B cell (primary cell): Measurements from ENCODE around the gene CACNA1H. TPM values are rescaled to one million over a fixed set of nuclear protein-coding genes. Genes with fewer than 3 reads are reported as not detected.
"Not testable (repeated sequence)": the region's sequence is repeated elsewhere in the genome, so short reads cannot be mapped to it uniquely, and the experiment has no call there.

Source experiments
- ATAC-seq: fragments of 200-7000 bp; cut with Tn5 transposase; one replicate; pipeline ENCODE4 v1.10.0; 2021; ENCODE audit warnings: low read depth, mild to moderate bottlenecking, moderate number of reproducible peaks, moderate library complexity
- CTCF ChIA-PET: fragments of 350-600 bp; sonication (Branson Sonifier 250); formaldehyde crosslinking; loops from one replicate; lab custom pipeline; 2021; ENCODE audit warnings: antibody characterized with exemption, inconsistent platforms; lab: Charles Lee
- POLR2A ChIA-PET: fragments of 350-600 bp; sonication (Branson Sonifier 250); formaldehyde crosslinking; loops from one replicate; lab custom pipeline; 2021; ENCODE audit warnings: antibody characterized with exemption; lab: Charles Lee
- DNase-seq: peaks from one replicate; pipeline ENCODE4 v3.0.0; 2013
- H2AFZ ChIP-seq: 2 replicates; pipeline ENCODE4 v1.6.1; 2012; ENCODE audit warnings: mild to moderate bottlenecking, low read depth, low read length; ENCODE audit not compliant: insufficient read depth, poor library complexity, severe bottlenecking
- H3K27ac ChIP-seq, 2 donors: 1 replicate in 1 of 2; 2 replicates in 1 of 2; pipeline ENCODE4 v1.5.1; 2012 to 2013; ENCODE audit warnings: low read length in 2 of 2, mild to moderate bottlenecking in 2 of 2, moderate library complexity in 1 of 2
- H3K27me3 ChIP-seq, 4 experiments: fragments of 200-600 bp in 1 of 4; sonication (generic) in 1 of 4; replicated peaks in 1 of 4; 1 replicate in 2 of 4; 2 replicates in 2 of 4; pipeline versions ENCODE4 v1.6.1 to v1.7.0; 2013 to 2016; ENCODE audit warnings: low read length in 3 of 4, mild to moderate bottlenecking in 2 of 4, mixed read lengths in 1 of 4, moderate library complexity in 1 of 4; ENCODE audit not compliant: insufficient read depth in 4 of 4, control insufficient read depth in 3 of 4; ENCODE audit errors: control extremely low read depth in 1 of 4
- H3K36me3 ChIP-seq, 2 experiments: replicated peaks in 1 of 2; 1 replicate in 1 of 2; 2 replicates in 1 of 2; pipeline versions ENCODE4 v1.6.1 to v1.7.1; 2013; ENCODE audit warnings: low read length in 1 of 2; ENCODE audit not compliant: insufficient read depth in 2 of 2, control insufficient read depth in 1 of 2; ENCODE audit errors: control extremely low read depth in 1 of 2, extremely low read depth in 1 of 2
- H3K4me1 ChIP-seq, 2 donors: fragments of 200-600 bp in 1 of 2; sonication (generic) in 1 of 2; 1 replicate in 1 of 2; 2 replicates in 1 of 2; pipeline versions ENCODE4 v1.5.1 to v1.6.1; 2013 to 2017; ENCODE audit warnings: low read length in 2 of 2; ENCODE audit not compliant: control insufficient read depth in 2 of 2, insufficient read depth in 2 of 2
- H3K4me2 ChIP-seq: replicated peaks from 2 replicates; pipeline ENCODE3; 2012; ENCODE audit warnings: mild to moderate bottlenecking, low read depth, low read length; ENCODE audit not compliant: poor library complexity, severe bottlenecking
- H3K4me3 ChIP-seq, 5 experiments: fragments of 200-600 bp in 1 of 5; sonication (generic) in 1 of 5; 1 replicate in 3 of 5; 2 replicates in 2 of 5; pipeline versions ENCODE4 v1.5.1 to v1.7.0; 2011 to 2016; ENCODE audit warnings: low read length in 4 of 5, mild to moderate bottlenecking in 4 of 5, low read depth in 2 of 5, control low read depth in 1 of 5, moderate library complexity in 1 of 5; ENCODE audit not compliant: insufficient read depth in 1 of 5; ENCODE audit errors: control extremely low read depth in 1 of 5, extremely low read depth in 1 of 5
- H3K79me2 ChIP-seq: fragments of 200-600 bp; sonication (generic); one replicate; pipeline ENCODE4 v1.6.0; 2016; ENCODE audit warnings: low read length; ENCODE audit not compliant: control insufficient read depth, insufficient read depth
- H3K9ac ChIP-seq: fragments of 200-600 bp; sonication (generic); 2 replicates; pipeline ENCODE4 v1.6.1; 2017; ENCODE audit warnings: mild to moderate bottlenecking, low read length, moderate library complexity
- H3K9me3 ChIP-seq, 3 donors: one replicate each; pipeline versions ENCODE4 v1.6.1 to v1.7.1; 2013; ENCODE audit warnings: low read length in 2 of 3; ENCODE audit not compliant: control insufficient read depth in 2 of 3, insufficient read depth in 1 of 3; ENCODE audit errors: control extremely low read depth in 1 of 3
- H4K20me1 ChIP-seq: 2 replicates; pipeline ENCODE4 v1.6.0; 2012; ENCODE audit warnings: mild to moderate bottlenecking, low read length; ENCODE audit not compliant: insufficient read depth, control insufficient read depth, poor library complexity, severe bottlenecking
- H3K27ac Mint-ChIP-seq: one replicate; pipeline ENCODE4 v1.8.0; 2021; ENCODE audit warnings: mixed read lengths
- H3K27me3 Mint-ChIP-seq: one replicate; pipeline ENCODE4 v1.8.0; 2021; ENCODE audit warnings: mixed read lengths
- H3K4me1 Mint-ChIP-seq: one replicate; pipeline ENCODE4 v1.8.0; 2021; ENCODE audit warnings: mixed read lengths
- H3K4me3 Mint-ChIP-seq: one replicate; pipeline ENCODE4 v1.8.0; 2021; ENCODE audit warnings: mixed read lengths
- H3K9me3 Mint-ChIP-seq: one replicate; pipeline ENCODE4 v1.8.0; 2022; ENCODE audit warnings: mixed read lengths; ENCODE audit not compliant: insufficient read depth
- WGBS: methylation state at CpG from one replicate; pipeline ENCODE4 v1.1.5; 2013; ENCODE audit warnings: missing lambda C conversion rate; ENCODE audit not compliant: insufficient coverage; 5-methylcytosine and 5-hydroxymethylcytosine counted together
- intact Hi-C: fragments of 100-400 bp; cut with micrococcal nuclease; formaldehyde crosslinking; loops from one replicate; pipeline ENCODE4 v1.10.0; 2022
- polyA plus RNA-seq: library from polyadenylated mRNA; depleted of rRNA; stranded (reverse); fragments of >200 nt; gene quantifications from 2 replicates; pipeline ENCODE4 v1.2.3, GENCODE V29; 2012
- total RNA-seq, 2 donors: library from RNA; stranded (reverse); fragments of 120-200 nt in 1 of 2; gene quantifications; 1 replicate in 1 of 2; 2 replicates in 1 of 2; pipeline versions ENCODE4 v1.2.3 to v1.2.4, GENCODE V29; 2013 to 2022

Gene CACNA1H
- total and polyA plus RNA-seq, 2 donors (not counting 1 experiment from before 2014, with no cell fraction given) = 0.05 to 0.10 TPM

DNA sequence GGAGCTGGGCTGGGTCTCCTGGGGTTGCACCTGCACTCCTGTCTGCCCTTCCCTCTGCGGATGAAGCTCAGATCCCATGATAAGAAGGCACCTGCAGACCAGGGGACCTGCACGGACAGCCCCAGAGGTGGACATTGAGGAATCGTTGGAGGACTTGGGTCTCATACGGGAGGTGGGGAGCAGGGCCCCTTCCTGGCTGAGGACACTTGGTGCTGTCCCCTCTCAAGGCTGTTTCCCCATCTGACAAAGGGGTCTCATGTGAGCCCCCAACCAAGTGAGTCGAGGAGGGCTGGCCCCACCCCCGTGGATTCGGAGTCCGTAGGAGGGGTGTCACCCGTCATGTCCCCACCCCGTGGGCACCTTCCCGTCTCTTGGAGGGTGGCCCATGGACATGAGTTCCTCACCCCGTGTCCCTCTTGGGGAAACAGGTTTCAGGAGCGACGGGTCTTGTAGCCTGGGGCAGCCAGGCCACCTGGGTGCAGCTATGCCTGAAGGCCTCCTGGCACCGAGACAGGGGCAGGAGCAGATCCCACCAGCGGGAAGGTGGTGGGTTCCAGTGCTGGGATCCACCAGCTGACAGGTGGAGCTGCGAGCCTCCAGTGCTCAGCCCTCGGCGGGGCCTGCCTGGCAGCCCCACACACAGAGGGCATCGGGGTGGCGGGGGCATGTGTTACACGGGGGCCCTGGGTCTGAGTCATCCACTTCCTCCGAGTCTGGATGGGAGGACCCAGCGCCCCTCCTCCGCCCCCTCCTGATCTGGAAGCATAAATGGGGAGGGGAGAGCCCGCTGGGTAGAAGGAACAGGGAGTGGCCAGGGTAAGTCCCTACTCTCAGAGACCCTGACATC lies 102.6 kb downstream of the CACNA1H start, which contains the start of gene TPSD1:
Gene TPSD1 (plus strand): TSS at position 794 of the 847 bp plus-strand sequence. CDS start 212 bp downstream, outside the sequence.
- H3K4me1 Mint-ChIP-seq, H3K4me1 ChIP-seq, CTCF ChIA-PET, H3K27ac ChIP-seq, intact Hi-C loops, H3K4me3 Mint-ChIP-seq, H4K20me1 ChIP-seq, H3K4me2 ChIP-seq, ATAC-seq, H3K36me3 ChIP-seq, DNase-seq, H3K9me3 Mint-ChIP-seq, H3K4me3 ChIP-seq, H3K9ac ChIP-seq, H3K27ac Mint-ChIP-seq, H3K9me3 ChIP-seq, H2AFZ ChIP-seq, H3K79me2 ChIP-seq: not testable (repeated sequence)
- peaks cover 12% of the 10 kb centered on the region for H3K27me3 Mint-ChIP-seq
- POLR2A ChIA-PET = interaction anchor here (0.7 kb wide), 1 partner anchor 470 kb away, joined by 6 read pairs; no protein-coding TSS in a partner anchor
- peaks cover 0 to 34% (median 6%) of the 10 kb centered on the region in 4 experiments for H3K27me3 ChIP-seq
- 69% methylated on average over 20 of the region's 26 CpGs for WGBS

DNA sequence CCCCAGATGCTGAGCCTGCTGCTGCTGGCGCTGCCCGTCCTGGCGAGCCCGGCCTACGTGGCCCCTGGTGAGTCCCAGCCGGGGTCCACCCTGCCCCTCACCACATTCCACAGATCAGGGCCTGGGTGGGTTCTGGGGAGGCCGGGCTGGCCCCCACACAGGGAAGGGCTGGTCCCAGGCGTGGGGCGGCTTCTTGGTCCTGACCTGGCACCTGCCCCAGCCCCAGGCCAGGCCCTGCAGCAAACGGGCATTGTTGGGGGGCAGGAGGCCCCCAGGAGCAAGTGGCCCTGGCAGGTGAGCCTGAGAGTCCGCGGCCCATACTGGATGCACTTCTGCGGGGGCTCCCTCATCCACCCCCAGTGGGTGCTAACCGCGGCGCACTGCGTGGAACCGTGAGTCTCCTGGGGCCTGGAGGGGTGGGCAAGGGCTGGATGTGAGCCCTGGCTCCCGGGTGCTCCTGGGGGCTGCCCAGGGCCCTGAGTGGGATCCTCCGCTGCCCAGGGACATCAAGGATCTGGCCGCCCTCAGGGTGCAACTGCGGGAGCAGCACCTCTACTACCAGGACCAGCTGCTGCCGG lies 103.5 kb downstream of the CACNA1H start:
- H3K9me3 ChIP-seq, H3K4me3 Mint-ChIP-seq, H4K20me1 ChIP-seq, H3K4me2 ChIP-seq, H2AFZ ChIP-seq, H3K79me2 ChIP-seq, H3K9me3 Mint-ChIP-seq, H3K4me1 Mint-ChIP-seq, H3K36me3 ChIP-seq, POLR2A ChIA-PET, H3K27ac ChIP-seq, H3K4me1 ChIP-seq, H3K4me3 ChIP-seq, intact Hi-C loops, DNase-seq, H3K9ac ChIP-seq, CTCF ChIA-PET, H3K27ac Mint-ChIP-seq, ATAC-seq: not testable (repeated sequence)
- 85% methylated on average over 14 of the region's 23 CpGs for WGBS
- peaks cover 0 to 40% (median 8%) of the 10 kb centered on the region in 4 experiments for H3K27me3 ChIP-seq
- peaks cover 13% of the 10 kb centered on the region for H3K27me3 Mint-ChIP-seq
